GM12872 (cell line): ENCODE measurements around the gene BLVRB.

Experiments used
- TF ChIP-seq, protein P1 (sequence below): IDR thresholded peaks from 3 replicates; pipeline ENCODE4 v1.5.1; 2011; ENCODE audit warnings: low read depth, mild to moderate bottlenecking, low read length, moderate library complexity; ENCODE audit not compliant: insufficient read depth

The BLVRB gene

DNA sequence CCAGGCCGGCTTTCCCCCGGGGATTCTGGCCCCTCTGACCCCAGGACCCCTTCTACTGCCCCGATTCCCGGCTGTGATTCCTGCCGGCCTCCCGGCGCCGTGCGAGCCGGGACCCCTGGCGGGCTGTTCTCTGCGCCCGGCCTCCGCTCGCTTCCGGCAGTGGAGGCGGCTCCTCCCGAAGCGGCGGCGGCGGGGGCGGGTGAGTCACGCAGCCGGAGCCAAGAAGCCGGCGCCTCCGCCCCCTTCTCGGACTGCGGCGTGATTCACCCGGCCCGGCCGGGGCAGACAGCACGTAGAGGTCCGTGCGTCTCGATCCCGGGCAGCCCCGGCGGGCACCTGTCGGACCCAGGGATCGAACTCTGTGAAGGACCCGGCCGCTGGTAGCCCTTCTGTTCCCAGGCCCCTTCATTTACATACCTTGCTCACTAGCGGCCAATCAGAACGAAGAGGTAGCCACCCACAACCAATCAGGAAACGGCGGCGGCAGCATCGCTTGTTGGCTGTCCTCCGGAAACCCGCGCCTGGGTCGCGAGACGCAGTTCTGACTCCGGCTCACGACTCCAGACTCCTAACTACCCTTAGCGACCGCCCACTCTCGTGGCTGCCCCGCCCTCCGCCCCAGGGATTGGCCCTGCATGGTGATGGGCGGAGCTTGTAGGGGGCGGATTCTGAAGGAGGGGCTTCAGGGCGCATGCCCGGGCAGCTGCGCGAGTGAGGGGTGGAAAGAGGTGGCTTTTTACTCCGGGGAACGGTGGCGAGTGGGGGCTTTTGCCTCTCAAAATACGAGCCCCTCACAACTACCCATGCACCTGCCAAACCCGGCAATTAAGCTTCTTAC is 39.9 kb downstream of the BLVRB start, which contains the start of gene SERTAD1:
TSS of gene SERTAD1 (minus strand) at position 543 of the 838 bp plus-strand sequence. CDS start 2,446 bp downstream, outside the sequence.
- TF ChIP-seq, protein P1, sequence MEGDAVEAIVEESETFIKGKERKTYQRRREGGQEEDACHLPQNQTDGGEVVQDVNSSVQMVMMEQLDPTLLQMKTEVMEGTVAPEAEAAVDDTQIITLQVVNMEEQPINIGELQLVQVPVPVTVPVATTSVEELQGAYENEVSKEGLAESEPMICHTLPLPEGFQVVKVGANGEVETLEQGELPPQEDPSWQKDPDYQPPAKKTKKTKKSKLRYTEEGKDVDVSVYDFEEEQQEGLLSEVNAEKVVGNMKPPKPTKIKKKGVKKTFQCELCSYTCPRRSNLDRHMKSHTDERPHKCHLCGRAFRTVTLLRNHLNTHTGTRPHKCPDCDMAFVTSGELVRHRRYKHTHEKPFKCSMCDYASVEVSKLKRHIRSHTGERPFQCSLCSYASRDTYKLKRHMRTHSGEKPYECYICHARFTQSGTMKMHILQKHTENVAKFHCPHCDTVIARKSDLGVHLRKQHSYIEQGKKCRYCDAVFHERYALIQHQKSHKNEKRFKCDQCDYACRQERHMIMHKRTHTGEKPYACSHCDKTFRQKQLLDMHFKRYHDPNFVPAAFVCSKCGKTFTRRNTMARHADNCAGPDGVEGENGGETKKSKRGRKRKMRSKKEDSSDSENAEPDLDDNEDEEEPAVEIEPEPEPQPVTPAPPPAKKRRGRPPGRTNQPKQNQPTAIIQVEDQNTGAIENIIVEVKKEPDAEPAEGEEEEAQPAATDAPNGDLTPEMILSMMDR, result peak; percentile 77; the same call in 2 of the 3 replicates

DNA sequence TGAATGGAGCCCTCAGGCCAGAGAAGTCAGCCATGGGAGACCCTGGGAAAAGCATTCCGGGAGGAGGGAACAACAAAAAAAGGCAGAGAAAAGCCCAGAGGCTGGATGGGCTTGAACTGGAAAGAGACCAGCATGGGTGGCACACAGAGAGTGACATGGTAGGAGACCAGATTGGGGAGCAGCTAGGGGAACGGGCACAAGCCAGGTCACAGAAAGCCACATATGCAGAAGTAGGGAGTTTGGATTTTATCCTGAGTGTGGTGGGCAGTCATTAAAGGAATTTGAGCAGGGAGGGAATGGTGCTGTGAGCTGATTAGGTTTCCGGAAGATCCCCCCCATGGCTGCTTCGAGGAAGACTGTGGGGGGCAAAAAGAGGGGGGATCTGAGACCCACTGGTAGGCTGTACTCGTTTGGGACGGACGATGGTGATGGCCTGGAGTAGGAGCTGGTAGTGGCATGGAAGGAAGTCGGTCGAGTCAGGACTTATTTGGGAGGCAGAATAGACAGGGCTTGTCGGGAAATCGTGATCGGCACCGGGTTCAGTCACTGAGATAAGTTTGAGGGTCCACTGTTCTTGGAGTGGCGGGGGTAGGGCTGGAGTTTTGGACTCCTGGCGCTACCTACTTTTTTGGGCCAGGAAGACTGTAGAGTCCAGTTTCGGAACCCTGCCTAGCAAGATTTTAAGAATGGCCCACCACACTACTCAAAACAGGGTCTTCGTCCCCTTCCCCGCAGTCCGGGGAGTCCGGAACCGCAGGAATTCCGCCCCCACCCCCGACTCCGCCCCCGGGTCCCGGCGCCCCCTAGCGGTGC is 40.7 kb downstream of the BLVRB start:
- TF ChIP-seq, protein P1, result no peak

DNA sequence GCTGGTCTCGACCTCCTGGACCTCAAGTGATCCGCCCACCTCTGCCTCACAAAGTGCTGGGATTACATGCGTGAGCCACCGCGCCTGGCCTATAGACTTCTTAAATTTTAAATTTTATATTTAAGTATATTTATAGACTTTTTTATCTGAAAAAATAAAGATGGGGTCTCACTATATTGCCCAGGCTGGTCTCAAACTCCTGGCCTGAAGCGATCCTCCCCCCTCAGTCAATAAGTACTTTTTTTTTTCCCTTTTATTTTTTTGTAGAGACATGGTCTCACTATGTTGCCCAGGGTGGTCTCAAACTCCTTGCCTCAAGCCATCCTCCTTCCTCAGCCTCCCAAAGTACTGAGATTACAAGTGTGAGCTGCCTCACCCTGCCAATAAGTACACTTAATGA is 41.6 kb downstream of the BLVRB start:
- TF ChIP-seq, protein P1, result no peak

DNA sequence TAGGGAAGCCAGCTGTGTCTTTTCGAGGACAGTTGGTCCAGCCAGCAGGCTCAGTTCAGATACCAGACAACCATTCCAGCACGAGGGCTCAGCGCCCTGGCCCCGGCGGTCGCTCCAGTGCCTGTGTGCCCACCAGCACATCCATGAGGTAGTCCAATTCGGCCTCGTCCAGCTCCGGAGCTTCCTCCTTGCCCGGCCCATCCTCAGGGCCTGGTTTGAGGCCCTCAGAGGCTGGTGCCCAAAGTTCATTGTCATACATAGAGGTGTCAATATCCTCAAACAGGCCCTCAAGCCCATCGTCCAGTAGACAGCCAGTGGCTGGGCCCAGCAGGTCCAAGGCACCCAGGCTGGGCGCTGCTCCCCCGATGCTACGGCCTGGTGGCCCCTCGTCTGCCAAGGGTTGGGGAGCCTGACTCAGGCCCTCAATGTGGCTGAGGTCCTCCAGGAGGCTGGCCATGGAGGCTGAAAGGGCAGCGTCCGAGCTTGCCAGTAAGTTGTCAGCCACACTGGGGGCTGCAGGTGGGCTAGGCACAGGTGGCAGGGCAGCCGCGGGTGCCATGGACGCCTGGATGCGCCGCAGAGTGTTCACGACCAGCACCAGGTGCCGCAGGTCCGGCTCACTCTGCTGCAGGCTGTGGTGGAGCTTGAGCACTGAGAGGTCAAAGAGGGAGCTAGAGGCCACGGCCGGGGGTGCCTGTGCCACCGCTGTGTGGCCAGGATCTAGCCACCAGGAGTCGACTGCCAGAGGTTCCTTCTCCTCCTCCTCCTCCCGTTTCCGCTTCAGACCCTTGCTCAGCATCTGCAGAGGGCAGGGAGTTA is 42.6 kb downstream of the BLVRB start:
- TF ChIP-seq, protein P1, result no peak

DNA sequence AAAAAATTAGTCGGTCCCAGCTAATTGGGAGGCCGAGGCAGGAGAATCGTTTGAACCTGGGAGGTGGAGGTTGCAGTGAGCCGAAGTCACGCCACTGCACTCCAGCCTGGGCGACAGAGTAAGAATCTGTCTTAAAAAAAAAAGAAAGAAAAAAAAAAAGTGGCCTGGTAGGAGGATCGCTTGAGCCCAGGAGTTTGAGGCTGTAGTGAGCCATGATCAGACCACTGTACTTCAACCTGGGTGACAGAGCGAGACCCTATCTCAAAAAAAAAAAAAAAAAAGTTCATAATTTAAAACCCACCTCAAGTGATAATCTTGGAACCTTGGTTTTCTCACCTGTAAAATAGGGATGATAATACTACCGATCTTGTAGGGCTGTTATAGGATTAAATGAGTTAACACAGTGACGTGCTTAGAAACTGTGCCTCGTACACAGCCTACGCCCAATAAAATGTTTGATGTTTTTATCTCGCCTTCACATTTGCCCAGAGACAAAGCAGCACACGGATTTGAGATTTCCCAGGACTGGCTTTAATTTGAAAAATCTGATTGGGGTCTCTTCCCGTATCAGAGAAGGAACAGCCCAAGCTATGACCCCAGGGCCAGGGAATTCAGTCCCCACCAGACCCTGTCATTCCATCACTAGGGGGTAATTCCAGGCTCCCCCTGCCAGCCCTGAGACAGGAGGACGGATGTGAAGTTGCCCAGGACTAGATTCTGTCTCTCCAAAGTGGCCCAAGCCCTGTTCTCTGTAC is 43.4 kb downstream of the BLVRB start:
- TF ChIP-seq, protein P1, result no peak

DNA sequence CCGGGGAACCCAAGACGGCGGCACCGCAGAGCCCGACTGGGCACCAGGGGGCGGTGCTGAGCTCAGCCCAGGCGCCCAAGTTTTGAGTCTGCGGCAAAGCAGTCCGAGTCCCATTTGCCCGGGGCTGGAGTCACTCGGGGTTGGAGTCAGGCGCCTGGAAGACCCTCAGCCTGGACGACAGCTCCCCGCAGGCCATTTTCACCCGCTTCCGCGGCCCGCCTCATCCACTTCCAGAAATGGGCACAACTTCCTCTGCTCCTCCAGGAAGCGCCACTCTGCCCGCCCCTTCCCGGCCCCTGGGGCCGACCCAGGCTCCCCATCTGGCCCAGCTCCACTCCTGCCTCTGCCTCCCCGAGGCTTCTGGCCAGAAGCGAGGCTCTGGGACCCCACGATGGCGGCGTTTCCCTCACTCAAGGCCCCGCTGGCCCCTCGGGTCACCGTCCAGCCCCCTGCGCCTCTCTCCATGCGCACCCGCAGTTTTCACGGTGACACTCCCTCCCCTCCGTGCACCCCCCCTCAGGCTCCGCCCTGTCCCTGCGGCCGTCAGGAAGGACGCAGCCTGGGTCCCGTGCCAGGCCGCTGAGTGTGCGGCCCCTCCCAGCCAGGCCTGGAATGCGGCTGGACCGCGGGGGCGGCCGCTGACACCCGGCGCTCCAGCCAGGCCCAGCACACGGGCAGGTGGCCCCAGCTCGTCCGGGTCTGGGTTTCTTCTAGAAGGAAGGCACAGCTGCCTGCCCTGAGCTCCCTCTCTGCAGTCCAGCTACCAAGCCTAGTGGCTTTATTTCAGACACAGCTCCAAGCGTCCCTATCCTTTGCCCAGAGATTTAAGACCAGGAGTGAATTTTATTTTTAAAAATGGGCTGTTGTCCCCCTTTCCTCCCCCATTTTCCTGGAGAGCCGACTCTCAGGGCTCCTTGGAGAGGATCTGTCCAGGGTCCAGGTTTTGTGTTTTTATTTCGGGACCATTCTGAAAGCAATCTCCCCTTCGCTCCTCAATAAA is 44.5 kb downstream of the BLVRB start:
- TF ChIP-seq, protein P1, result peak; percentile 95
